ENCODE results near the gene FCF1.

The FCF1 gene

GRCh38 chr14:74712499-74713394, at the start of gene FCF1, which contains the start of gene AREL1 (continued):
- TF ChIP-seq, protein P1, sequence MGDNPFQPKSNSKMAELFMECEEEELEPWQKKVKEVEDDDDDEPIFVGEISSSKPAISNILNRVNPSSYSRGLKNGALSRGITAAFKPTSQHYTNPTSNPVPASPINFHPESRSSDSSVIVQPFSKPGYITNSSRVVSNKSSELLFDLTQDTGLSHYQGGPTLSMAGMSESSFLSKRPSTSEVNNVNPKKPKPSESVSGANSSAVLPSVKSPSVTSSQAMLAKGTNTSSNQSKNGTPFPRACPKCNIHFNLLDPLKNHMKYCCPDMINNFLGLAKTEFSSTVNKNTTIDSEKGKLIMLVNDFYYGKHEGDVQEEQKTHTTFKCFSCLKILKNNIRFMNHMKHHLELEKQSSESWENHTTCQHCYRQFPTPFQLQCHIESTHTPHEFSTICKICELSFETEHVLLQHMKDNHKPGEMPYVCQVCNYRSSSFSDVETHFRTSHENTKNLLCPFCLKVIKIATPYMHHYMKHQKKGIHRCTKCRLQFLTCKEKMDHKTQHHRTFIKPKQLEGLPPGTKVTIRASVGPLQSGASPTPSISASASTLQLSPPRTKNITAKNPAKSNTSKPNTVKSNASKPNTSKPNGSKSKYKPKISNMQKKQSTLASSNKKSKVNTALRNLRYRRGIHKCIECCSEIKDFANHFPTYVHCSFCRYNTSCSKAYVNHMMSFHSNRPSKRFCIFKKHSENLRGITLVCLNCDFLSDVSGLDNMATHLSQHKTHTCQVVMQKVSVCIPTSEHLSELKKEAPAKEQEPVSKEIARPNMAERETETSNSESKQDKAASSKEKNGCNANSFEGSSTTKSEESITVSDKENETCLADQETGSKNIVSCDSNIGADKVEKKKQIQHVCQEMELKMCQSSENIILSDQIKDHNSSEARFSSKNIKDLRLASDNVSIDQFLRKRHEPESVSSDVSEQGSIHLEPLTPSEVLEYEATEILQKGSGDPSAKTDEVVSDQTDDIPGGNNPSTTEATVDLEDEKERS (tag by site-specific recombination; IDR thresholded peaks at IDR 0.05) = no peak
- TF ChIP-seq, protein P2, sequence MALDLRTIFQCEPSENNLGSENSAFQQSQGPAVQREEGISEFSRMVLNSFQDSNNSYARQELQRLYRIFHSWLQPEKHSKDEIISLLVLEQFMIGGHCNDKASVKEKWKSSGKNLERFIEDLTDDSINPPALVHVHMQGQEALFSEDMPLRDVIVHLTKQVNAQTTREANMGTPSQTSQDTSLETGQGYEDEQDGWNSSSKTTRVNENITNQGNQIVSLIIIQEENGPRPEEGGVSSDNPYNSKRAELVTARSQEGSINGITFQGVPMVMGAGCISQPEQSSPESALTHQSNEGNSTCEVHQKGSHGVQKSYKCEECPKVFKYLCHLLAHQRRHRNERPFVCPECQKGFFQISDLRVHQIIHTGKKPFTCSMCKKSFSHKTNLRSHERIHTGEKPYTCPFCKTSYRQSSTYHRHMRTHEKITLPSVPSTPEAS (tag by site-specific recombination; IDR thresholded peaks at IDR 0.05) = no peak
- TF ChIP-seq, protein P3, sequence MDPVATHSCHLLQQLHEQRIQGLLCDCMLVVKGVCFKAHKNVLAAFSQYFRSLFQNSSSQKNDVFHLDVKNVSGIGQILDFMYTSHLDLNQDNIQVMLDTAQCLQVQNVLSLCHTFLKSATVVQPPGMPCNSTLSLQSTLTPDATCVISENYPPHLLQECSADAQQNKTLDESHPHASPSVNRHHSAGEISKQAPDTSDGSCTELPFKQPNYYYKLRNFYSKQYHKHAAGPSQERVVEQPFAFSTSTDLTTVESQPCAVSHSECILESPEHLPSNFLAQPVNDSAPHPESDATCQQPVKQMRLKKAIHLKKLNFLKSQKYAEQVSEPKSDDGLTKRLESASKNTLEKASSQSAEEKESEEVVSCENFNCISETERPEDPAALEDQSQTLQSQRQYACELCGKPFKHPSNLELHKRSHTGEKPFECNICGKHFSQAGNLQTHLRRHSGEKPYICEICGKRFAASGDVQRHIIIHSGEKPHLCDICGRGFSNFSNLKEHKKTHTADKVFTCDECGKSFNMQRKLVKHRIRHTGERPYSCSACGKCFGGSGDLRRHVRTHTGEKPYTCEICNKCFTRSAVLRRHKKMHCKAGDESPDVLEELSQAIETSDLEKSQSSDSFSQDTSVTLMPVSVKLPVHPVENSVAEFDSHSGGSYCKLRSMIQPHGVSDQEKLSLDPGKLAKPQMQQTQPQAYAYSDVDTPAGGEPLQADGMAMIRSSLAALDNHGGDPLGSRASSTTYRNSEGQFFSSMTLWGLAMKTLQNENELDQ (tag by site-specific recombination; IDR thresholded peaks at IDR 0.05; ENCODE audit: low read depth) = no peak
- TF ChIP-seq ZNF529 (tag by site-specific recombination; IDR thresholded peaks at IDR 0.05; ENCODE audit: insufficient replicate concordance) = no peak
- no peak for TF ChIP-seq ZNF514 (tag by site-specific recombination; IDR thresholded peaks at IDR 0.05)
- no peak for TF ChIP-seq GLI2 (tag by site-specific recombination; IDR thresholded peaks at IDR 0.05; ENCODE audit: borderline replicate concordance, low read depth)
- no peak for TF ChIP-seq ZNF521 (tag by site-specific recombination; IDR thresholded peaks at IDR 0.05)
- TF ChIP-seq ZNF133 (tag by site-specific recombination; IDR thresholded peaks at IDR 0.05) = no peak
- no peak for TF ChIP-seq ZNF654 (tag by site-specific recombination; IDR thresholded peaks at IDR 0.05; ENCODE audit: low read depth)
- TF ChIP-seq ZNF433 (tag by site-specific recombination; IDR thresholded peaks at IDR 0.05; ENCODE audit: low read depth) = no peak
- no peak; the same call in 1 of the 2 replicates for TF ChIP-seq TRIM28 (IDR thresholded peaks at IDR 0.05; ENCODE audit: borderline replicate concordance, low read length)
- TF ChIP-seq FEZF1 (tag by site-specific recombination; IDR thresholded peaks at IDR 0.05) = no peak
- TF ChIP-seq, protein P4, sequence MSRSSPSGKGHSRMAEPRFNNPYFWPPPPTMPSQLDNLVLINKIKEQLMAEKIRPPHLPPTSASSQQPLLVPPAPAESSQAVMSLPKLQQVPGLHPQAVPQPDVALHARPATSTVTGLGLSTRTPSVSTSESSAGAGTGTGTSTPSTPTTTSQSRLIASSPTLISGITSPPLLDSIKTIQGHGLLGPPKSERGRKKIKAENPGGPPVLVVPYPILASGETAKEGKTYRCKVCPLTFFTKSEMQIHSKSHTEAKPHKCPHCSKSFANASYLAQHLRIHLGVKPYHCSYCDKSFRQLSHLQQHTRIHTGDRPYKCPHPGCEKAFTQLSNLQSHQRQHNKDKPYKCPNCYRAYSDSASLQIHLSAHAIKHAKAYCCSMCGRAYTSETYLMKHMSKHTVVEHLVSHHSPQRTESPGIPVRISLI (tag by site-specific recombination; IDR thresholded peaks at IDR 0.05) = no peak
- no peak for TF ChIP-seq ZNF677 (tag by site-specific recombination; IDR thresholded peaks at IDR 0.05)
- 0 out of 2 replicates have a peak, but pooled peaks have one; percentile 23 for TF ChIP-seq KLF8 (tag by site-specific recombination; IDR thresholded peaks at IDR 0.05)
- TF ChIP-seq MEIS1 (CRISPR knock-in tag; IDR thresholded peaks at IDR 0.05; ENCODE audit: borderline replicate concordance) = no peak
- TF ChIP-seq ZFP41 (tag by site-specific recombination; IDR thresholded peaks at IDR 0.05; ENCODE audit: borderline replicate concordance) = no peak
- TF ChIP-seq ZNF223 (tag by site-specific recombination; IDR thresholded peaks at IDR 0.05) = no peak
- TF ChIP-seq BCL11B (tag by site-specific recombination; IDR thresholded peaks at IDR 0.05; ENCODE audit: low read depth) = no peak
- no peak for TF ChIP-seq ZNF37A (tag by site-specific recombination; IDR thresholded peaks at IDR 0.05)
- TF ChIP-seq ZBTB11 (tag by site-specific recombination; conservative IDR thresholded peaks at IDR 0.05; ENCODE audit: low read depth) = peak; percentile 96
- no peak for TF ChIP-seq KLF1 (tag by site-specific recombination; IDR thresholded peaks at IDR 0.05)
- no peak for TF ChIP-seq ZNF48 (tag by site-specific recombination; IDR thresholded peaks at IDR 0.05)
- TF ChIP-seq, protein P5, sequence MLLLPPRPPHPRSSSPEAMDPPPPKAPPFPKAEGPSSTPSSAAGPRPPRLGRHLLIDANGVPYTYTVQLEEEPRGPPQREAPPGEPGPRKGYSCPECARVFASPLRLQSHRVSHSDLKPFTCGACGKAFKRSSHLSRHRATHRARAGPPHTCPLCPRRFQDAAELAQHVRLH (tag by site-specific recombination; IDR thresholded peaks at IDR 0.05) = peak; percentile 31; the same call in 1 of the 2 replicates
- 0 out of 2 replicates have a peak, but pooled peaks have one; percentile 12 for TF ChIP-seq SP3 (tag by site-specific recombination; IDR thresholded peaks at IDR 0.05)
- no peak for TF ChIP-seq SETDB1 (IDR thresholded peaks at IDR 0.05; ENCODE audit: insufficient read length, low read length)
- no peak for TF ChIP-seq REPIN1 (tag by site-specific recombination; IDR thresholded peaks at IDR 0.05; ENCODE audit: low read depth)
